Stimulated activated CD8-positive, alpha-beta memory T cell treated with anti-CD3 and anti-CD28 coated beads, Interleukin-4, amount 100 ng/mL, for 48 hours (primary cell): ENCODE measurements around the gene GRIFIN.

Experiments
- DNase-seq: peaks from one replicate; pipeline ENCODE4 v3.0.0-alpha.2; 2020

Gene GRIFIN

DNA sequence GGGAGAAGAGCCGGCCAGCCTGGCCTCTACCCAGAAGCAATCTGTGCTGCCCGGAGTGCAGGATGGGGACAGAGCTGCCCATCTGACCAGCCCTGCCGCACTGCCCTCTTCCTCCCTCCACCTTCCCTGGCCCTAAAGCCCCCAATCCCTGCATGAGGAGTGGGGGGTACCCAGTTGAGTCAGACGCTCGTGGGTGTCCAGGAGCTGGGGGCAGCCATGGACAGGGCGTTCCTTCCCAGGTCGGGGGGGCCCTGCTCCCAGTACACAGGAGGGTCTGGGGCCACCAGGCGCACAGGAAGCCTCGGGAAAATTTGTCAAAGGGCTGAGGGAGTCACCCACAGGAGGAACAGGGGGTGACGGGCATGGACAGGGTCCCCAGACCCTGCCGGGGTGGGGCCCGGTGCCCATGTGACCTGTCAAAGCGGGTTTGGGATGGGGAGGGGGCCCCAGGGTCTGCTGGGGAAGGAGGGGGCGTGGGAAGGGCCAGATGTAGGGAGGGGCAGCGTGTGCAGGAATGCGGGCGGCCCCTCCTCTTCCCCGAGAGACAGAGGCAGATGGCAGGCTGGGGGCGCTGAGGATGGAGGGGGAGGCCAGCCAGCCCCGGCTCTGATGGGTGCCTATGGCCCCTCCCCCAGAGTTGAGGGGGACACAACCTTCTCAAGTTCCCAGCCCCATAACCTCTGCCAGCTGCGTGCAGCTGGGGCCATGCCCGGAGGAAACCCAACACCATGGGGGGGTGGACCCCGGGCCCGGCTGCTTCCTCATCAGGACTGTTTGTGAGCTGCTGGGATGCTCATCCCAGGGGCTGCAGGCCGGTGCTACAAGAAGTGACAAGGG, 21.5 kb upstream of the GRIFIN start:
- no peak for DNase-seq

DNA sequence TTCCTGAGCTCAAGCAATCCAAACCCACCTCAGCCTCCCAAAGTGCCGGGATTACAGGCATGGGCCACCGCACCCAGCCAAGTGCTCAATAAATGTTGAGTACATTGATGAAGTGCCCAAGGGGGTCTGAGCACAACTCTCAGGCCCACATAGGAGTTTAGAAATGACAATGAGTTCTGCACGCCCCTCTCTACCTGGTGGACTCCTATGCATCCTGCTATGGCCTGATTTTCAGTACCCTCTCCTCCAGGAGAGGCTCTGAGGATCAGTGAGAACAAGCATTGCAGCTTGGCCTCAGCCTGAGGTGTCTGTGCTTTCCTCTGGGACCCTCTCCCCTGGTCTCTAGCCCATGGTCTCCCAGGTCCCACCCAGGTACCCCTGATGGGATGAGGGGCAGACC, 20.9 kb upstream of the GRIFIN start:
- no peak for DNase-seq

DNA sequence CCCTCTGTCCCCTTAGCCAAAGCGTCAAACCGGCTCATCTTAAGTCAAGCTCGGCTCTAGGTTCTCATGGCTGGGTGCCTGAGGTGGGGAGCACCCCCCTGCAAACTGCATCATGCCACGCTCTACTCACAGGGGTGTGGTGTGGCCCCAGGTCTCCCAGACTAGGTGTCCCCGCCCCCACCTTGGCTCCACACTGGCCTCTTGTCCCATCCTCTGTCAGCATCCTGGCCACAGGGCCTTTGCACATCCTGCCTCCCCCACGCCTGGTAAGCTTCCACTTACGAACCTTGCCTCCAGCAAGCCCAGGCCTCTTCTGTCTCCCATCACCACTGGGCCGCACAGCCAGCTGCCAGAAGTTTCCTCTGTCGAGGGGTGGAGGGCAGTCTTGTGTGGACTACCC, 20.2 kb upstream of the GRIFIN start:
- DNase-seq: no peak

DNA sequence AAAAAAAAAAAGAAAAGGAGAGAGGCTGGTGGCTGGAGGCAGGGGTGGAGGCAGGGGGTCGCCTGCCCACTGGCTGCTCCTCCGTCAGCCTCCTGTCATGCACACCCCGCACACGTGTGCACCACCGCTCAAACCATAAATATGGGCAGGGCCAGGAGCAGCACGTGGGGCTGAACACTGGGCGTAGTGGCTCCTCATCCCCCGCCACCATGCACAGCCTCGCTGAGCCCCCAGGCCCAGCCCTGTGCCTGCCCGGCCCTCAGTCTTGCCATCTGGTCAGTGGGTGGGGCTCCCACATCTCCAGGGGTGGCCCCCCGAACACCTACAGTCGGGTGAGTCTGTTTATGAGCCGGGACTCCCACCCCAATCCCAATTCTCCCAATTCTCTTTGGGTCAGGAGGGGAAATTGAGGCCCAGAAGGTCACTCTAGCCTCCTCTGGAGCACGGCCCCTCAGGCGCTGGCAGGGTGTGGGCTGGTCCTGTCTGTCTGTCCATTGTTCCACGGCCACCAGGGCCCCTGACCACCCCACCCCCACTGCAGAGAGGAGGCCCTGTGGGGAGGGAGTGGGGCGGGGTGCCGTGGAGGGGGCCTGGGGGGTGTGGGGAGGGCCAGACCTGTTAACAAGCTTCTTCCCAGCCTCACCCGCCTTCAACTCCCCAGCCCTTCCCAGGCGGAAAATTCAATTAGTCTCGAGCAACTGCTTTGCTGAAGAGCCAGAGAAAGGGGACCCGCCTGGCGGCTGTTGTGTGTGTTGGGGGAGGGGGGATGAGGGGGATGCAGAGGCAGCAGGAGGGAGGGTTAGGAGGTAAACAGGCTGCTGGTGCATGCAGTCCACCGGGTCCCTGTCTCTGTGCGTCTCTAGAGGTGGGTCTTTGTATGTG, 19.5 kb upstream of the GRIFIN start:
- DNase-seq: no peak

DNA sequence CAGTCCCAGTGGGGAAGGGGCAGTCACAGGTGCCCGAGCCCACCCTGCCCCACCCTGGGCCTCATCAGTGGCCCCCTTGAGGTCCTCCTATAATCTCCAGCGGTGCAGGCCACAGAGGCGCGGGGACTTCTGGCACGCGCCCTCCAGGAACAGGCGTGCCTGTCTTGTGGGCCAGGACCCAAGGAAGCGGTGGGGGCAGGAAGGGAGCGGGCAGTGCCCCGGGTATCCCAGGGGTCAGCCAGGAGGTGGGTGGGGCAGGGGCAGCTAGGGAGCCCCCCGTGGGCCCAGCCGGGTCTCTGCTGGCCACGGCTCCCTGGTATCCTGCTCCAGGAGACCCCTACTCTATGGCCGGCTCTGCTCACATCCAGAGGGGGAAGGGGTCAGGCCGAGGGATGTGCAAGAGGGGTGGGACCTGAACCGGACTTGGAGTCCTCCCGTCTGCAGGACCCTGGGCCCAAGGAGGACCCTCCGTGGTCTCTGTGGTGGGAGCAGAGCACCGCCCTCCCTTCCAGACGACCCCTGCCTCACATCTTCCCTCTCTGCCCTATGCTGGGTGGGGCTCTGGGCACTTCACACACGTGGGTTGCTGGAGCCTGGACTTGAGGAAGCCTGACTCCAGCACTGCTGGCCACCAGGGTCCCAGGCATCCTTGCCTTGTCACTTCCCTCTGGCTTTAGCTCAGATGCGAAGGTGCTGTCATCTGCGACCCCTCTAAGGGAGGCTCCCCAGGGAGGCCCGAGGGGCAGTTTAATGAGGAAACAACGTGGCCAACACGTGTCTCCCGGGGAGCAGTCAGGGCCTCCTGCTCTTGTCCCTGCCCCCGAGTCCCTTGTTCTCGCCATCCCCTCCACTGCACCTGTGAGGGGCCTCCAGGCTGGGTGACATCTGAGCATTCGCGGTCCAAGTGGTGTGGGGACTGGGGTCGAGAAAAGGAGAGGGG, 18.3 kb upstream of the GRIFIN start:
- no peak for DNase-seq

DNA sequence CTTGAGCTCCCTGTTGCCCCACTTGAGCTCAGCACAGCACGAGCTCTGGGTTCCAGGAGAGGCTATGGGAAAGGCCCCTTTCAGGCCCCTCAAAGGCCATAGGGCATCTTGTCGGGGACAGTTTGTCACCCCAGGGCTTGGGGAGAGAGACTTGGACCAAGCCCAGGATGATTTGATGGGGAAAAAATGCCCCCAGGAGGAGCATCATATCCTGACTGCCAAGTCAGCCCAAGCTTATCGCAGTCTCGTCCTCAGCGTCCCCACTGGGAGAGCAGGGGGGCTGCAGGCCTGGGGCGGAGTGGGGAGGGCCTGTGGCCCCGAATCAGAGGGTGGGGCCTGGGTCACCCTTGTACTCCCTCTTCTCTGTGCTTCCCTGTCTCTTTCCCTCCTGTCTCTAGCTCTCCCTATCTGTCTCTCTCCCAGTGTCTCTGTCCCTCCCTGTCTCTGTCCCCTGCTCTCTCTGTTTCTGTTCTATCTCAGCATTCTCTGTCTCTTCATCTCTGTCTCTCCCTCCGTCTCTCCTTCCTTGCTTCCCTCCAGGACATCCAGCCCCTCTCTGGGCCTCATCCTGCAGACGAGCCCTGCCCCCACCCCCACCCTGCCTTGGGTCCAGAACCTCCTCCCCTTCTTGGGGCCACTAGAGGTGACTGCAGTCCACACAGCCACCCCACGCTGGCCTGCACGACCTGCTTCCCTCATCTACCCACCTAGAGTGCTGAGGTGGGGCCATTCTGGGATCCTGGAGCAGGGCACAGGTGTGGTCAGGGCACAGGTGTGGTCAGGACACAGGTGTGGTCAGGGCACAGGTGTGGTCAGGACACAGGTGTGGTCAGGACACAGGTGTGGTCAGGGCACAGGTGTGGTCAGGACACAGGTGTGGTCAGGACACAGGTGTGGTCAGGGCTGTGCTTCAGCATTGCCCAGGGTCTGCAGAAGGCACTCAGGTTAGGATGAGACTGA, 17.3 kb upstream of the GRIFIN start:
- DNase-seq: no peak

DNA sequence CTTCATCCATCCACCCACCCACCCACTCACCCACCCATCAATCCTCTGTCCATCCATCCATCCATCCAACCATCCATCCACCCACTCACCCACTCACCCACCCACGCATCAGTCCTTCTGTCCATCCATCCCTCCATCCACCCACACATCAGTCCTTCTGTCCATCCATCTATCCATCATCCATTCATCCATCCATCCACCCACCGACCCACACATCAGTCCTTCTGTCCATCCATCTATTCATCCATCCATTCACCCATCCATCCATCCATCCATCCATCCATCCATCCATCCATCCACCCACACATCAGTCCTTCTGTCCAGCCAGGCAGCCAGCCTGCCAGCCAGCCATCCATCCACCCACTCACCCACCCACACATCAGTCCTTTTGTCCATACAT, 15.8 kb upstream of the GRIFIN start:
- DNase-seq: no peak

DNA sequence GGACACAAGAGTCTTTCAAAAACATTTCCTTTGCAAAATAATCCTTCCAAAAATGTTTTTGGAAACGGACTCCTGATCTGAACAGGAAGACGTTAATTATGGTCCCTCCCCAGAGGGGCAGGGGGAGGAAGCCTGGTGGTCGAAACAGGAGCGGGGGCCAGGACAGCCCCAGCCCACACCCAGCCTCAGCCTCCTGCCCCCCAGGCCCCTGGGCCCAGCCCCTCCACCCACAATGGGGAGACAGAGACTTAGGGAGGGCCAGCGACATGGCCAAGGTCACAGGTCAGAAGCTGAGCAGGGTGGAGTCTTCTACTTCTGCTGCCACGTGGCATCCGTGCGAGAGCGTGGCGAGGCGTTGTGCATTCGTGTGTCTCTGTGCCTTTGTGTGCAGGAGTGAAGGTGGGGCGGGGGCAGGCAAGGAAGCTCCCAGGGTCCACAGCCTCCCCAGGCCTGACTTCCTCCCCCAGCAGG, 14.0 kb upstream of the GRIFIN start:
- no peak for DNase-seq

DNA sequence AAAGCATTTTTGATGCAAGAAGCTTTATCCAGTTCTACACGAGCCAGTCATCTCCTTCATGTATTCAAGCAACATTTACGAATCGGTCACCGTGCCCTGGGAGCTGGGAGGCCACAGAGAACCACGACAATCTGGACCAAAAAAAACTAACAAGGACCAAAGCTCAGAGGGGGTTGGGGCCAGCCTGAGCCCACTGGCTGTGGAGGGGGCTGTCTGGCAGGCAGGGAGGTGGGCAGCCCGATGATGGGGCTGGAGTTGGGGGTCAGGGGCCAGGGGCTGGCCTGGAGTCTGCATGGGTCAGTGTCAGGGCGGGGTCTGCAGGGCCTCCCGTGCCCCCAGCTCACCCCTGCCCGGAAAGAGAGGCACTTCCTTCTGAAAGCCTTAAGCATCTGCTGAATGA, 12.5 kb upstream of the GRIFIN start:
- DNase-seq: no peak

DNA sequence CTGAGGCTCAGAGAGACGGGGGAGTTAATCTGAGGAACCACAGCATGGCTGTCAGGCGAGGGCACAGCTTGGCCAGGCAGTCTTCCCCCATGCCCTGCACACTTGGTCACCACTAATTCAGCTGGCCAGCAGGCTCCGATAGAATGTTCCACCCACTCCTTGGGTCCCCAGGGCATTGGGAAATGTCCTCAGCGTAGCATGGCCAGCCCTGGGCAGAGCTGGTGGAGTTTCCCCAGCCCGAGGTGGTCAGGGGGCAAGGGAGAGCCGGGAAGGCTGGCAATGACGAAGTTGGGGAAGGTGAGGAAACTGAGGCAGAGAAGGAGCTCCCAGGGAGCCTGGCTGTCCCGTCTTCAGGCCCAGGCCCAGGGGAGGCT, 12.1 kb upstream of the GRIFIN start:
- no peak for DNase-seq

DNA sequence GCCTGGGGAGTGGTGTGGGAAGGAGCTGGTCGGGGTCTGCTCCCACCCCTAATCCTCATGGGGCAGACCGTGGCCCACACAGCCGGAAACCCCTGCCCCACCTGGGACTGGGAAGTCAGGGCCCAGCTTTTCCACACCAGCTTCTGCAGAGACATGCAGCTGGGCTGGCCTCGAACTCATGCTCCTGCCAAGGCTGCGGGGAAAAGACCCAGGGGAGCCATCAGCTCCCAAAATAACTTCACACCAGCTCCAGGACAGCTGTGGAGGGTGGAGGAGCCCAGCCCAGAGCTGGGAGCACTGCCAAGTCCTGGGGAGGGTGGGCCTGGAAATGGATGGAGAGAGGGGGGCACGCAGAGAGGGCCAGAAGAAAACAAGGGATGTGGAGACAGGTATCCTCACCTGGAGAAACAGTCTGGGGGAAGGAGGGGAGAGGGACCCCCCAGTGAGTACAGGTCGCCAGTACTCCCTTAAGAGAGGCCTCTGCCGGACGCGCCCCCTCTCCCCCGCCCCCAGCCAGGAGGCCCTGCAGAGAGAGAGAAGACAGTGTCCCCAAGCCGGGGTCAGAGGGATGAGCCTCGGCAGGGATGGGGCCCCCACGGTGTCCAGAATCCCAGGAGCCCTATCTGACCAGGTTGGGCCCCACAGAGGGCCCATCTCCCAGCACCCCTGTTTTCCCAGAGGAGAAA, 11.5 kb upstream of the GRIFIN start:
- no peak for DNase-seq

DNA sequence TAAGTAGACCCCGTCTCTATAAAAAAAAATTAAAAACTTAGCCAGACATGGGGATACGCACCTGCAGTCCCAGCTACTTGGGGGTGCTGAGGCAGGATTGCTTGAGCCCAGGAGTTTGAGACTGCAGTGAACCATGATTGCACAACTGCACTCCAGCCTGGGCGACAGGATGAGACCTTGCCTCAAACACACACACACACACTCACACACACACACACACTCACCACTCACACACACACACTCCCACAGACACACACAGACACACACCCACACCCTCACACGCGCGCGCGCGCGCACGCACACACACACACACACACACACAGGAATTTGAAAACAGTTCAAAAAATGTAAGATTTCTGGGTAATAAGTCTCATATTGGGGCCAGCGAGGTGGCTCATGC, 8.7 kb upstream of the GRIFIN start:
- no peak for DNase-seq

DNA sequence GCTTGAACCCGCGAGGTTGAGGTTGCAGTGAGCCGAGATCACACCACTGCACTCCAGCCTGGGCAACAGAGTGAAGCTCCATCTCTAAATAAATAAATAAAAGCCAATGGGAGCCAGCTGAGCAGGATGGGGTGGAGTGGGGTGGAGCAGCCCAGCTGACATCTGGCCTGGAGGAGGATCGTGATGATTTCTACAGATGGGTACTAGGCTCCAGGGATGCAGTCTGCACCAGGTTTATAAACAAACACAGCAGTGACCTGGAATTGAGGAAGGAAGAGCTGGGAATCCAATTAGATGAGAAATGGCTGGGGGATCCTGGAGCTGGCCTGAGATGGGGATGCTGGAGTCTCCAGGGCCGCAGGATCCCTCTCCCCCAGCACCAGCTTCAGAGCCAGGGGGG, 7.3 kb upstream of the GRIFIN start:
- no peak for DNase-seq

DNA sequence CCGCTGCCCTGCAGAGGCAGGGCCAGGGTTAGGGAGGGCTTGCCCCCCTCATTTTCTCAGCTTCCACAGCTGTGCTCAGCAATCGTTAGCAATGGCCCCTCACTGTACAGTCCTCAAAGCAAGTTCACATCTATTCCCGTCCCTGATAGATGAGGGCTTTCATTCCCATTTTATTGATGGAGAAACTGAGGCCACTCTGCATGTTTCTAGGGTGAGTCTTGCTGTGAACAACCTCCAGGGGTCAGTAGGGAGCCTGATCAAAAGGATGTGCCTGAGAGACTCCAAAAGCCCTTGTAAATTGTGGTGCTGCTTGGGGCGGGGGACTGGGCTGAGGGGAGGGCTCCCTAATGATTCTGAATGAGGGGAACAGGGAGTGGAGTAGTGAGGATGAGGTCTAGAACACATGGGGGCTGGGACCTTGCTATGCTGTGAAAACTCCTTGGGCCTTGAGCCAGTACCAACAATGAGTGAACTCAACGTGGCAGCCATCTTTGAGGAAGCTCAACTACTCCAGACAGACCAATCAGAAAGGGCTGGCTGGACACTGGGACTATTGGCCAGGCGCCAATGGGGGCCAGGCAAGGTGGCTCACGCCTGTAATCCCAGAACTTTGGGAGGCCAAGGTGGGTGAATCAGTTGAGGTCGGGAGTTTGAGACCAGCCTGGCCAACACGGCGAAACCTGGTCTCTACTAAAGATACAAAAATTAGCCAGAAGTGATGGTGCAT, 6.7 kb upstream of the GRIFIN start:
- DNase-seq: no peak

DNA sequence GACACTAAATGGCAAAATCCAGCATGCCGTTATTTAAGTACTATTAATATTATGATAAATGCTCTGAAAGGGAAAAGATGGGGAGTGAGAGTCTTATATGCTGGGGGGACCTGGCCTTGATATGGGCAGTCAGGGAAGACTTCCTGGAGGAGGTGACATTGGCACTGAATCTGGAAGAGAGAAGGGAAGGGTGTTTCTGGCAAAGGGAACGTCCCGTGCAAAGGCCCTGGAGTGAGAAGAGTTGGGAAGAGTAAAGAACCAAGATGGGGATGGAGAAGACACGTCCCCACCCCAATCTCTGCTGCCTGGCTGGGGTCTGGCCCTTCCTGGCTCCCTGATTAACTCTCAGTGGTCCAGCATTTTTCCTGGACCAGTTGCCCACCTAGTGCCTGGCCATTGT, 5.0 kb upstream of the GRIFIN start:
- no peak for DNase-seq

DNA sequence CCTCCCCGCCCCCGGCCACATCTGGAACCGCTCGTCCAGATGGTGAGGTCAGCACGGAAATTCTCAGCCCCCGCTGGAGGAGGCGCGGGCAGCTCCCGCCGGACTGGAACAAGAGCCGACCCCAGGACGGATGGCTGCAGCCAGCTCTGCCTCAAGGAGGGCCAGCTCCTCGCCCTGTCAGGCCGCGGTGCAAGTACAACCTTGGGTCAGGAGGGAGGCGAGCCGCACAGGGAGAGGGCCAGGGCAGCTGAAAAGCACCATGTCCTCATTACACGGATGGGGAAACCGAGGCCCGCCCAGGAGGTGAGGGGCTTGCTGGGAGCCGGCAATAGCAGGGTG, 3.8 kb upstream of the GRIFIN start:
- no peak for DNase-seq

DNA sequence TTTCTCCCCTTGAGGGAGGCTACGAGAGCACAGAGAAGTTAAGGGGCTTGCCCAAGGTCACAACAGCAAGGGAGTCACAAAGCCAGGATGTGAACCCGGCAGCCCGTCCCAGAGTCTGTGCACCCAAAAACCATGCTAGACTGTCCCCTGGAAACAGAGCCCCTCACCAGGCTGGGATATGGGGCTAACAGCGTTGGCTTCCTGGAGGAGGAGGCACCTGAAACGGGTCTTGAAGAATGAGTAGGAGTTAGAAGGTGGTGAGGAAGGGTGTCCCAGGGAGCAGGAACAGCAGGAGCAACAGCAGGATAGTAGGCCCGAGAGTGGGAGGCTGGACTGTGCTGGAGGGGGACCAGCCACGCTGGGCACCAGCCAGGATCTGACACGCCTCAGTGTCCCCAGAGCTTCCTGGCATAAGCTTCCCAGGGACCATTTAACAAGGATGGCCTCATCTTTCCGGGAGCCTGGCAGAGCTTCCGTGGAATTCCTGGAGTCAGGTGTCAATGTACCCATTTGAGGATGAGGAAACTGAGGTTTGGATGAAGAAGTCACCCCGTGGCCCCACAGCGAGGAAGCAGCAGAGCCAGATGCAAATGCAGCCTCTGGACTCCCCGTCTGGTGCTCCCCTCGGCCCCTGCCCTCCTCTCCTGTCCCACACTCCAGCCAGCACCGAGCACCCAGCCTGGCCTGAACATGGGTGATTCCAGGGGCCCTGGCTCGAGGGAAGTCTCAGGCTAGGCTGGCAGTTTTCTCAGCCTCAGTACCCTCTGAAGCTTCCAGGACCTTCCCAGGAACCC, 3.3 kb upstream of the GRIFIN start:
- DNase-seq: no peak

DNA sequence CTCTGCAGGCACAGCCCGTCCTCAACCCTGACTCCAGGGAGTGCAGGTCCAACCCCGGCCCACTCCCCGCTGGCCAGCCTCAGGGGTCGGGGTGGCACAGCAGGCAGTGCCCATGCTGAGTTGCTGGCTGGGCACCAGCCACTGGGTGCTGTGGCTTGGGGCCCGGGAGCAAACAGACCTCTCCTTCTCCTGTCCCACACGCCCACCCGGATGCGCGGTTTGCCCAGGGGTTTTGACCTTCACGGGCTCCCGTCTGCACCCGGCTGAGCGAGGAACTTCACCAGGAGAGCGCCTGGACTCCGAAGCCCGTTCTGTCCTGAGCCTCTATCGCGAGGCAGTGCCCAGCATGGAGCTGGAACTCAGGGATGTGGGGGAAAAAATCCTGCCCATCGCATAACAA, 2.6 kb upstream of the GRIFIN start:
- no peak for DNase-seq

DNA sequence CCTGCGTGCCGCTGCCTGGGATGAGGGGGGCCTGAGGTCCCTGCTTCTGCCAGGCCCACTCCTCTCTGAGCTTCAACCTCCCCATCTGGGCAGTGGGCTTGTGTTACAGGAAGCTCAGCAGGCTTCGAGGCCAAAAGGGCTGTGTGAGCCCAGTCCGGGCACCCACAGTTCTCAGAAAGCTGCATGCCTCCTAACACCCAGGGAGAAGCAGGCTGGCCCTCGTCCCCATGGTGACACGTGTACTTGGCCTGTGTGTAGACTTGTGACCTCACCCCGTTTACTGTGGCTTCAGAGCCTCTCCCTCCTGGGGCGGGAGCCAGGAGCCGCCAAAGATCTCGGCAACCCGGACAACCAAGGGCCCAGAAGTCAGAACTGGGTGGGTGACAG, 2.2 kb upstream of the GRIFIN start:
- DNase-seq: no peak
